GM10266 (cell line): ENCODE results near the gene PREX1.

ENCODE experiments used
- DNase-seq: peaks from one replicate; pipeline ENCODE4 v3.0.0; 2012; ENCODE audit errors: extremely low spot score
- TF ChIP-seq, protein P1 (sequence below): IDR thresholded peaks from 2 replicates; pipeline ENCODE4 v1.5.1; 2012; ENCODE audit warnings: mild to moderate bottlenecking, low read depth; ENCODE audit not compliant: control insufficient read depth, insufficient read depth; ENCODE audit errors: missing control alignments

The PREX1 gene

DNA sequence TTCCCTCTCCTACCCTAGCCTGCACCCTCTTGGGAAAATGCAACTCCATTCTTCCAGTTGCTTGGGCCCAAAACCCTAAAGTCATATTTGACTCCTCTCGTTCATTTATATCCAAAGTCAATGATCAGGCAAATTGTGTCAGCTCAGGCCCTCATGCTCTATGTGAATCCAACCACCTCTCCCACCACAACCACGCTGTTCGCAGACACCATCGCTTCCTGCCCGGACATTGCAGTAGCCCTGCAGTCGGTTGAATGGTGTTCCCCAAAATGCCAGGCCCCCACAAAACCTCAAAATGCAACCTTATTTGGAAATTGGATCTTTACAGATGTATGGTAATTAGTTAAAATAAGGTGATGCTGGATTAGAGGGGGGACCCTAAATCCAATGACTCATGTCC is 98.3 kb downstream of the PREX1 start:
- TF ChIP-seq, protein P1, sequence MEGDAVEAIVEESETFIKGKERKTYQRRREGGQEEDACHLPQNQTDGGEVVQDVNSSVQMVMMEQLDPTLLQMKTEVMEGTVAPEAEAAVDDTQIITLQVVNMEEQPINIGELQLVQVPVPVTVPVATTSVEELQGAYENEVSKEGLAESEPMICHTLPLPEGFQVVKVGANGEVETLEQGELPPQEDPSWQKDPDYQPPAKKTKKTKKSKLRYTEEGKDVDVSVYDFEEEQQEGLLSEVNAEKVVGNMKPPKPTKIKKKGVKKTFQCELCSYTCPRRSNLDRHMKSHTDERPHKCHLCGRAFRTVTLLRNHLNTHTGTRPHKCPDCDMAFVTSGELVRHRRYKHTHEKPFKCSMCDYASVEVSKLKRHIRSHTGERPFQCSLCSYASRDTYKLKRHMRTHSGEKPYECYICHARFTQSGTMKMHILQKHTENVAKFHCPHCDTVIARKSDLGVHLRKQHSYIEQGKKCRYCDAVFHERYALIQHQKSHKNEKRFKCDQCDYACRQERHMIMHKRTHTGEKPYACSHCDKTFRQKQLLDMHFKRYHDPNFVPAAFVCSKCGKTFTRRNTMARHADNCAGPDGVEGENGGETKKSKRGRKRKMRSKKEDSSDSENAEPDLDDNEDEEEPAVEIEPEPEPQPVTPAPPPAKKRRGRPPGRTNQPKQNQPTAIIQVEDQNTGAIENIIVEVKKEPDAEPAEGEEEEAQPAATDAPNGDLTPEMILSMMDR = no peak
- DNase-seq = no peak

DNA sequence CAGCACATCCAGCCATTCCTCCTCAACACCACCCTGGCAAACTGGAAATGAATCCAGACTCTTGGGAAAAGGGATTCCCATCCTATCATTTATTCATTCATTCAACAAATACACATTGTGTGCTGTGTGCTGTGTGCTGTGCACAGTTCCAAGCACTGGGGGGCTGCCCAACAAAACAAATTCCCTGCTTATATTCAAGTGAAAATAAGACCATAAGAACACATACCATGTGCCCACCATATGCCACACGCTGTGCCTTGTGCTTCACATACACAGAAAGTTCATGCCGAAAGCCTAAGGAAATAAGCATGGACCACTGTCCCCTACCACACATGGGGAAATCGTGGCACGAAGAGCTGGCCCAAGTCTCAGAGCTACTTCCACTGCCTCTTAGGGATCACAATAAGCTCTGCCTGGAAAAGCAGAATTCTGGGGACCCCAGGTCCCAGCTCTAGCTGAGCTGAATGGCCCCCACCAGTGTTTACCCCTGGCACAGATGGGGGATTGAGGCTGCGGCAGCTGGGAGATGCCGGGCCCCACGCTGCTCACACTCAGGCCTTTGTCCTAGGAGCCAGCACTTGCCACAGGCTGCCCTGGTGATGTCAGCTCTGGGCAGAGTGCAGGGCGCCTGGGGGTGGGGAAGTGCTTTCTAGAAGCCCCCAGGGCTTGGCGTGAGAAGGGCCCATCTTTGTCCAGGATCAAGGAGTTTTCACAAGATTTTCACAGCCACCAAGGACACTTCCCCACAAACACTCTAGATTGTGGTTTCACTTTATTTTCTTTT is 99.6 kb downstream of the PREX1 start:
- TF ChIP-seq, protein P1 = peak; percentile 6

DNA sequence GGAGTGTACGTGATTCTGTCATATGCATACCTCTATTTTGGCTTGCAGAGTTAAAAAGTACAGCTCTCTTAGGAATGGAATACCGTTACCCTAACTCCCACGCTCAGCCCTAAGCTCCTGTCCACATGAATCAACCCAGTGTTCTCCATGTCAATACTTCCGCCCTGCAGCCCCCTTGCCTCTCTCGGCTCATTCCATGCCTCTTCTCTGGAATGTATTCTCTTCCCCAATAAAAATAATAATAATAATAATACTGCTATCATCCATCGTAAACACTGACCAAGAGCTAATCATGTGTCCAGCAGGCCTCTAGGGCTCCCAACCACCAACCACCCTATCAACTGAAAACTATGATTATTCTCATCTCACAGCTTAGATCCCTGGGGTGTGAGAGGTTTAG is 100.6 kb downstream of the PREX1 start:
- TF ChIP-seq, protein P1 = no peak
- DNase-seq = no peak

More for the DNA sequence above, 99.6 kb downstream of the PREX1 start:
- DNase-seq = no peak

DNA sequence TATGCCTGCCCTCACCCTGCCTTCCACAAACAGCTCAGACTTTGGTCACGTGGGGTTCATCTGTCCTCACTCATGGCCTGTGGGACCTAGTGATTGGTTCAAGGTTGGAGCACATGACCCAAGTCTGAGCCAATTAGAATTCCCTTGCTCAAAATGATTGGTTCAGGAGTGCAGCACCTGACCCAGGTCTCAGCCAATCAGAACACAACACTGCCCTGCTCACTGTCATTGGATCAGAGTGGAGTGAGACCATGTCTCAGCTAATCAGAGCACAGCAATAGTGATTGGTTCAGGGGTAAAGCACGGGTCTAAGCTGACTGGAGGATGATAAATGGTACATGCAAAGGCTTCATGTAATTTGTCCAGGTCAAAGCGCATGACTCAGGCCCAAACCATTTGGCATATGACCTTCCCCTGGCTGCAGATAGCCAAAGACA is 102.2 kb downstream of the PREX1 start:
- TF ChIP-seq, protein P1 = no peak
- no peak for DNase-seq

DNA sequence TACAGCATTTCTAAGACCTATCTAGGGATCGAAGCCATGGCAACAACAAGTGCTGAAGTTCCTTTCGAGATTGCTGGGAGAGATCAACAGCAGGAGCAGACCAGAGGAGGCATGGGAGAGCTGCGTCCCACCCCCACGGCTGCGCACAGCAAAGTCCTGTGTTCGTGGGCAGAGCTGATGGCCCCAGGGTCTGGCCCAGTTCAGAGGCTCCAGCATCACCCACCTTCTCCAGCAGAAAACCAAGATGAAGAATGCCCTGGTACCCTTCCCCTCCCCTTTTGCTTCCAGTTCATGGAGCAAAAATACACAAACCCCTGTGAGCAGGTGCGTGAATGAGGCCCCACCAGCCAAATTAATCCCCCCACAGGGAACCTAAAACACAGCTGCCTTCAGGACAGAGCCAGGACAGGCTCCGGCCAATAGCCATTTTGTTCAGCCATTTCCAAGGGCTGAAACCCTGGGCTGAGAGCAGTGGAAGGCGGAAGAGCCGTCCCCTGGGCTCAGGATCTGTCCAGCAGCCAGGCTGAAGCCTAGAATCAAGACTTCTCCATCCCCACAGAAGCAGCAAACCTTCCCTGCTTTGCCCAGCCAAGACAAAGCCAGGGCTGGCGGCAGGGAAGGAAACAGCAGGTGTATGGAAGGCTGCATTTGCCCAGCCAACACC is 102.8 kb downstream of the PREX1 start:
- DNase-seq = no peak
- TF ChIP-seq, protein P1 = no peak

DNA sequence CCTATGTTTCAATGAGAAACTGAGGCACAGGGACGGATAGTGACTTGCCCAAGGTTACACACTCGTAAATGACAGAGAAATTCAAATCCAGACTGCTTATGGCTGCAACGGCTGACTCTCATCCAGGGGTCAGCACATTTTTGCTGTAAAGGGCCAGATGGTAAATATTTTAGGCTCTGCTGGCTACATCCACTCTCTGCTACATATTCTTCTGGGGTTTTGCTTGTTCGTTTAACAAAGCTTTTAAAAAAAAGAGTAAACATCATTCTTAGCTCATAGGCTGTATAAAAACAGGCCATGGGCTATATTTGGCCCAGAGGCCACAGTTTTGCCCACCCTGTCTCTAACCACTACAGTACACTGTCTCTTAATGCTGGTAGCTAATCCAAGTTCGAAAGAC is 103.4 kb downstream of the PREX1 start:
- TF ChIP-seq, protein P1 = no peak

More for the DNA sequence above, 103.4 kb downstream of the PREX1 start:
- no peak for DNase-seq
